Measurements from ENCODE around the gene PLA2G7.
"Not testable (repeated sequence)": the region's sequence is repeated elsewhere in the genome, so short reads cannot be mapped to it uniquely, and the experiment has no call there.

PLA2G7 gene

DNA sequence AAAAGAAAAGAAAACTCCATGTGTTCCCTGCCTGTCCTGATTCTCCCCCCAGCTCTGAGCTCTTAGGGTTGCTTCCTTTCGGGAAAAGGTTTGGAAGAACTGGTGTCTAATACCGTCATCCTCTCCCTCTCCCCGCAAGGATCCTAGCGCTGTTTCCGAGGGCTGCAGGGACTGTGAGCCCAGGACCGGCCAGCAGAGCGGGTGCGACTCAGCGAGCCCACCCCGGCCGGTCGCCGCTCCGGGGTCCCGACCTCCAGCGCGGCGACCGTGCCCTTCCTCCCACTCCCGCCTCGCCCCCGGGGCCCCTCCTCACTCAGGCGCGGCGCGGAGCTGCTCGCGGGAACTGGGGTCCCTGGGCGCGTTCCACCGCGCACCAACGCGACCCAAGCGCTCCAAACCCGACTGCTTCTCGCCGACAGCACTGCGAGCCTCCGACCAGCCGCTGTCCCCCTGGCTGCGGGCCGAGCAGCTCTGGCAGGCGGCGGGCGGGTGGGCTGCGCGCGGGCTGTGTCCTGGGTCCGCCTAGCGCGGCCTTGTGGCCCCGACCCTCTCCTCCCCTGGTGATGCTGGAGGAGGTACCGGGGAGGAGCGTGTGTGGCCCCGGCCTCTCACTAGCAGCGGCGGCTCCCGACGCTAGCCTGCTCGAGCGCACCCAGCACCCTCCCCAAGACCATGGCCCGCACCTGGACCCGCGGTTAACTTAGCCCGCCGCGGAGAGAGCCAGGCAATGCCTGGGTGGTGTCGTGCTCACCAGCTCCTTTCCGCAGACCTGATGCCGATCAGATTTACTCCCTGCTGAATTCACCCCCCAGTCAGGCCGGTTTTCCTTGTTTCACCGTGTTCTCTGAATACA is at the start of gene PLA2G7:
TSS of gene PLA2G7 (minus strand) at position 509 of the 853 bp plus-strand sequence. CDS start 12,484 bp downstream, outside the sequence.
- DNase-seq (ENCODE audit: low read depth in 2 of 2) = no peak

- no peak for DNase-seq (ENCODE audit: low read depth in 2 of 2)
Measured at GRCh38 chr6:46784535-46784934, 49.4 kb upstream of the PLA2G7 start.

DNA sequence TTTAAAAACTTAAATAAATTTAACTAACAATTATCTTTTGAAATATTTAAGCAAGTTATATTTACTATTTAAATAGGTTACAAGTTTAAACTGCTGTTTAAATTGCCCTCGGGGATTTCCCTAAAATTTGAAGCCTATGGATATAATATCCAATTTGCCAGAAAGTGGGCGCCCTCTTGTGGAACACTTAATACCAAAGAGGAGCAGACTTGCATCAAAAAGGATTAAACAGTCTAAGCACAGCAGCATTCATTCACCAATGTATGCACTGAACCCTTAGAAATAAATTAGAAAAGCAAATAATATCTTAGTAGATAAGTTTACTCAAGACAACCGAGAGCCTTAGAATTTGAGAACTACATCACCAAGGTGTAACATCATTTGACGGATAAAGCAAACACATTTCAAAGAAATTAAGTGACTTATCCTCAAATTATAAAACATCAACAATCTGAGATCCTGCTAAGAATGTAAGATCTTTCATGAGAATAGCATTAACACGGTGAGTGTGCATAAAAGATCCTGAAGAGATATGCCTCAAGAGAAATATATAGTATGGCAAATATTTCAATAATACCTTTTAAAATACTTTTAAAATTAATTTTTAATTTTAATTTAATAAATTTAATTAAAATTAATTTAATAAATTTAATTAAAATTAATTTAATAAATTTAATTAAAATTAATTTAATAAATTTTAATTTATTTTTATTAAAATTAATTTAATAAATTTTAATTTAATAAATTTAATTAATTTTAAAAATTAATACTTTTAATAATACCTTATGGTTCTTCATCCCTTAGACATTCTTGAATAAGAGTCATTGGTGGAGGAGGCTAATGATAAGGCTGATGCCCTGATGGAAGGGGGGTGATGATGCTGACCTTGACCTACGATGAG is 46.6 kb upstream of the PLA2G7 start:
- DNase-seq (ENCODE audit: low read depth in 2 of 2) = no peak

DNA sequence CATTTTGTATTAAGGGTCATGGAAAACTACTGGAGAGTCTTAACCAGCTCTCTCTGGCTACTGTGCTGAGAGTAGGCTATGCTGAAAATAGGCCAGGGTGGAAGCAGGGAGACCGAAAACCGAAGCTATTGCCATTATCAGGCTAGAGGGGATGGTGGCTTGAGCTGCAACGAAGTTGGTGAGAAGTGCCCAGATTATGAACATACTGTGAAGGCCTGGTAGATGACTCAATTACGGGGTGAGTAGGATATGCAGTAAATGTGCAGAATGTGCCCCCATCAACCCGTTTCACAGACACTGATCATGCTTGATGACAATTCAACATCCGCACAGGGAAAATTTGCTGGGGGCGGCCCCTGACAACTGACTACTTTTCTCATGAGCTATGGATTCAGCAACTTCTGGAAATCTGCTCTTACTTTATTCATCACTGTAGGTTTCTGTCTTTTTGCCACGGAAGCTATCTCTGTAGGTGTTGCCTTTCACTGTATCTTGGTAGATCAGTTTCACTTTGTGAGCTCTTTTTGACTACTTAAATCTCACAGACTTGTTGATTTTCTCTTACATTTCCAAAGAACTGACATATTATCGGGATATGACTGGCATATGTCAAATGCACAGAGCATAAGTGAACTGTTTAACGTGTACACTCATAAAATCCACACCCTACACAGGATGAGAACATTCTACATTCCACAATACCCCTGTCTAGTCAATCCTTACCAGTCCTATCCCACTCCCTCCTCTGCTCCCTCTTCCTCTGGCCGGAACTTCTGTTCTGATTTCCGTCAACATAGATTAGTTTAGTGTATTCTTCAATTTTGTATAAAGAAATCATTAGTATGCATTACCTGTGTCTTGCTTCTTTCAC is 42.5 kb upstream of the PLA2G7 start:
- DNase-seq (ENCODE audit: low read depth in 2 of 2) = no peak

- no peak for DNase-seq (ENCODE audit: low read depth in 2 of 2)
Measured at GRCh38 chr6:46776070-46776712, 41.0 kb upstream of the PLA2G7 start.

- DNase-seq (ENCODE audit: low read depth in 2 of 2) = not testable (repeated sequence)
Measured at GRCh38 chr6:46774736-46775135, 39.6 kb upstream of the PLA2G7 start.

GRCh38 chr6:46773201-46773855 is 38.2 kb upstream of the PLA2G7 start:
- DNase-seq (ENCODE audit: low read depth in 2 of 2) = no peak

DNA sequence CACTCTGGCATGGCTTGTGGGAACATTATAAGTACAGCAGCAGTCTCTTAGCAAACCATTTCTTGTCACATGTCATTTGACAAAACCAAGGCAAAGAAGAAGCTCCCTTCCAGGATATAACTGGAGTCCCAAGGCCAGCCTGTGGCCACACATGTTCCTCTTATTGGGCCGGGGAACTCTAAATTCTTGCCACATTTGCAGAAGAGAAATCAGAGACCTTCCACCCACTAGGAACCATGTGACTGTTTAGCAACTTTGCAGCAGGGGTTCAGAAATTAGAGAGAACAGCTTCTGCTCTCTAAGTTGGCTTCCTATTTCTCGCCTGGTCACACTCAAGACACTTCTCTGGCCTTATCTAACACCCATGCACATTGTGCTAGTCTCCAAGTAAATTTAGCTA is 37.6 kb upstream of the PLA2G7 start:
- DNase-seq (ENCODE audit: low read depth in 2 of 2) = no peak

- no peak for DNase-seq (ENCODE audit: low read depth in 2 of 2)
Measured at GRCh38 chr6:46772016-46772415, 36.8 kb upstream of the PLA2G7 start.

GRCh38 chr6:46764961-46765360 is 29.8 kb upstream of the PLA2G7 start:
- DNase-seq (ENCODE audit: low read depth in 2 of 2) = no peak

DNA sequence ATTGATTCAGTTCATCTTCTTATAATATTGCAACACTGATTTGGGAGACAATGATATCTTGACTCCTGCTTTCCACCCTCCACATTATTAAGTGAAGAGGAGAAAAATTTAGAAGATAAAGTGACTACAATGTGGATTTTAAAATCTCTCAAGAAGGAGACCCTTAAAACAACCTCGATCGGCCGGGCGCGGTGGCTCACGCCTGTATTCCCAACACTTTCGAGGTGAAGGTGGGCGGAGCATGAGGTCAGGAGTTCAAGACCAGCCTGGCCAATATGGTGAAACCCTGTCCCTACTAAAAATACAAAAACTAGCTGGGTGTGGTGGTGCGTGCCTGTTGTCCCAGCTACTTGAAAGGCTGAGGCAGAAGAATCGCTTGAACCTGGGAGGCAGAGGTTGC is 29.1 kb upstream of the PLA2G7 start:
- not testable (repeated sequence) for DNase-seq (ENCODE audit: low read depth in 2 of 2)

- no peak for DNase-seq (ENCODE audit: low read depth in 2 of 2)
Measured at GRCh38 chr6:46763466-46763865, 28.3 kb upstream of the PLA2G7 start.

DNA sequence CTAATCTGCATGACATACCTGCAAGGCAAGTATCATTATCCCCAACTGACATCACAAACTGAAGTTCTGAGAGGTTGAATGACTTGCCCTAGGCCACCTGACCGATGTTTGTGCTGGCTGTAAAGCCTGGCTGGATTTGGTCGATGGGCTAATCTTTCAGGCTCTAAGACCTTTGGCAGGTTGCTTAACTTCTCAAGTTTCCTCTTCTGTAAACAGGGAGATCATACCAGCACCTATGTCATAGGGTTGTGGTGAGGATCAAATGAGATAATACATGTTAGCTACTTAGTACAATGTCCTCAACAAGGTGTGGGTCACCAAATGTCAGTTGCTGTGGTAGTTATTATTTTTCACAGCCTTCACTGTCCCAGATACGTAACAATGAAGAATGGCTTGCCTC is 25.8 kb upstream of the PLA2G7 start:
- DNase-seq (ENCODE audit: low read depth in 2 of 2) = no peak

GRCh38 chr6:46758960-46759753 is 24.0 kb upstream of the PLA2G7 start:
- no peak for DNase-seq (ENCODE audit: low read depth in 2 of 2)

DNA sequence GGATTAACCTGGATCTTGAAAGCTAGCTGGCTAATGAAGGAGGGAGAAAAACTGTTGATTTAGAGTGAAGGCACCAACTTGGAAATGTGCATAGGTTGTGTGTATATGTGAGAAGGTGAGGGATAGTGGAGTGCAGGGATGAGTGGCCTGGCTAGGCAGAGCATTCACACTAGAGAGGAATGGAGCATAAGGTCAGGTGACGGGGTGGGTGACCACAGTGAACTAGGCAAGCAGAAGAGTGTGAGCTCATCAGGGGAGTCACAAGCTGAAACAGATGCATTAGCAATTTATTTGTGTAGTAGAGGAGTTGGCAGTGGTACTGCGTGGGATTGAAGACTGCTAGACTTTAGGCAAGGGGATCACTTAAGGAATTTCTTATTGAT is 22.0 kb upstream of the PLA2G7 start:
- no peak for DNase-seq (ENCODE audit: low read depth in 2 of 2)

GRCh38 chr6:46756469-46757213 is 21.5 kb upstream of the PLA2G7 start:
- no peak for DNase-seq (ENCODE audit: low read depth in 2 of 2)

DNA sequence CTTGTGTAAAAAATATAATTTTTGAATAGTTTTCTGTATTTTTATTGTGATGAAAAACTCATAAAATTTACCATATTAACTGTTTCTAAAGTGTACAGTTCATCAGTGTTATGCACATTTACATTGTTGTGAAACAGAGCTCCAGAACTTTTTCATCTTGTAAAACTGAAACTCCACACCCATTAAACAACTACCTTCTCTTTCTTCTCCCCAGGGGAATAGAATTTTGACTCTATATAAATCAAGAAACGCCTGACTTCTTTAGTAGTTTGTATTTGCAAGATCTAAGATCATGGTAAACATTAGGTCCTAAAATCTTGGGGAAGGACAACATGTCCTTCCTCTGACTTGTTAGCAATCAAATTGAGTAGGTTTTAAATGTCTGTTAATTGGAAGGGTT is 20.7 kb upstream of the PLA2G7 start:
- no peak for DNase-seq (ENCODE audit: low read depth in 2 of 2)

- no peak for DNase-seq (ENCODE audit: low read depth in 2 of 2)
Measured at GRCh38 chr6:46751658-46752057, 16.5 kb upstream of the PLA2G7 start.

DNA sequence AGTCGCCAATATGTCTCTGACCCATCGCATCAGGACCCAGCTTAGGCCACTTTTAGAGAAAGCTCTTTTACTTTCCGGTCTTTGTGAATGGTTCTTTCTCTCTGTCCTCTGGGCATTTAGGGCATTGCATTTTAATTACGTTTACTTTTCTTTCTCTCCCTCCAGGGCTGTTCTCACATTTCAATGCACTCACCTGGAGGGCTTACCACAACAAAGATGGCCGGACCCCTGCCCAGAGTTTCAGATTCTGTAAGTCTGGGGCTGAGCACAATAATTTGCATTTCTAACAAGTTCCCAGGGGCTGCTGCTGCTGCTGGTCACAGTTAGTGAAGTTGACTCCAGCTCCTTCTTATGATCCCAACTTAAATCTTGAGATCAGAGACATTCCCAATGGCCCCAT is 14.6 kb upstream of the PLA2G7 start:
- DNase-seq (ENCODE audit: low read depth in 2 of 2) = no peak

Measured in stimulated activated CD8-positive, alpha-beta memory T cell treated with anti-CD3 and anti-CD28 coated beads, Interleukin-2, amount 100 ng/mL, for 1 hour (primary cell).